Nephron (organoid): ENCODE data around the gene LRBA.
"Not testable (repeated sequence)": the region's sequence is repeated elsewhere in the genome, so short reads cannot be mapped to it uniquely, and the experiment has no call there.

Experiments used
- H3K27ac Mint-ChIP-seq, 3 experiments: 2 replicates each; pipeline ENCODE4 v1.8.0; 2020; ENCODE audit warnings: mixed read lengths in 3 of 3, mild to moderate bottlenecking in 2 of 3, moderate library complexity in 1 of 3
- H3K27me3 Mint-ChIP-seq: 2 replicates; pipeline ENCODE4 v1.8.0; 2021; ENCODE audit warnings: low read depth, mild to moderate bottlenecking, moderate library complexity, mixed read lengths
- H3K36me3 Mint-ChIP-seq: 2 replicates; pipeline ENCODE4 v1.8.0; 2020; ENCODE audit warnings: low read depth, mixed read lengths
- H3K4me1 Mint-ChIP-seq: 2 replicates; pipeline ENCODE4 v1.8.0; 2020; ENCODE audit warnings: mixed read lengths
- H3K4me3 Mint-ChIP-seq, 3 experiments: 2 replicates each; pipeline ENCODE4 v1.8.0; 2020; ENCODE audit warnings: mild to moderate bottlenecking in 3 of 3, mixed read lengths in 3 of 3, moderate library complexity in 2 of 3
- H3K9me3 Mint-ChIP-seq: 2 replicates; pipeline ENCODE4 v1.8.0; 2020; ENCODE audit warnings: mixed read lengths
- TF ChIP-seq, protein P1 (sequence below), 3 experiments: fragments of 200-600 bp; sonication (generic); IDR thresholded peaks; one replicate each; pipeline ENCODE4 v1.5.0; 2021; ENCODE audit warnings: antibody characterized with exemption in 3 of 3; ENCODE audit not compliant: unreplicated experiment in 3 of 3

The LRBA gene

DNA sequence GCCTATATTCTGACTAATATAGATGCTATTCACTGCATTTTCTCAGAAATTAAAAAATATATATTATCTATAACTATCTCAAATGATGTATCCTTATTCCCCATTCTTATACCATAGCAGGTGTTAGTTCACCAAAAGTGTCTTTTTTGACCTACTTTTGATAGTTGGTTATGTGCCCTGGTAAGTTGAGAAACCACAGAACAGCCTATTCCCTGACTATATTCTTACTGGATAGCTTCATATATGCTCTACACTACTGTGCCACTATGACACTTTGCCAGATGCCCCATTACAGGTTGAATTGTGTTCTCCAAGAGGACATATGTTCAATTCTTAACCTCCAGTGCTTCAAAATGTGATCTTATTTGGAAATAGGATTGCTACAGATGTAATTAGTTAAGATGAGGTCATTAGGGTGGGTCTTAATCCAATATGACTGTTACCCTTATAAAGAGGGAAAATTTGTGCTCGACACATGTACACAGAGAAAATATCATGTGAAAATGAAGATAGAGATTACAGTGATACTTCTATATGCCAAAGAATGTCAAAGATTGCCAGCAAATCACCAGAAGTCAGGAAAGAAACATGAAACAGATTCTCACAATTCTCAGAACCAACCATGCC is 76.1 kb downstream of the LRBA start:
- Mint-ChIP-seq H3K27ac (no peak overlapping the region), H3K4me3 (no peak overlapping the region), H3K27me3 (no peaks in the 10 kb centered on the region), H3K36me3 (no peaks in the 10 kb centered on the region), H3K9me3 (no peaks in the 10 kb centered on the region), H3K4me1 (peaks cover 5% of the 10 kb centered on the region)
- TF ChIP-seq, protein P1, sequence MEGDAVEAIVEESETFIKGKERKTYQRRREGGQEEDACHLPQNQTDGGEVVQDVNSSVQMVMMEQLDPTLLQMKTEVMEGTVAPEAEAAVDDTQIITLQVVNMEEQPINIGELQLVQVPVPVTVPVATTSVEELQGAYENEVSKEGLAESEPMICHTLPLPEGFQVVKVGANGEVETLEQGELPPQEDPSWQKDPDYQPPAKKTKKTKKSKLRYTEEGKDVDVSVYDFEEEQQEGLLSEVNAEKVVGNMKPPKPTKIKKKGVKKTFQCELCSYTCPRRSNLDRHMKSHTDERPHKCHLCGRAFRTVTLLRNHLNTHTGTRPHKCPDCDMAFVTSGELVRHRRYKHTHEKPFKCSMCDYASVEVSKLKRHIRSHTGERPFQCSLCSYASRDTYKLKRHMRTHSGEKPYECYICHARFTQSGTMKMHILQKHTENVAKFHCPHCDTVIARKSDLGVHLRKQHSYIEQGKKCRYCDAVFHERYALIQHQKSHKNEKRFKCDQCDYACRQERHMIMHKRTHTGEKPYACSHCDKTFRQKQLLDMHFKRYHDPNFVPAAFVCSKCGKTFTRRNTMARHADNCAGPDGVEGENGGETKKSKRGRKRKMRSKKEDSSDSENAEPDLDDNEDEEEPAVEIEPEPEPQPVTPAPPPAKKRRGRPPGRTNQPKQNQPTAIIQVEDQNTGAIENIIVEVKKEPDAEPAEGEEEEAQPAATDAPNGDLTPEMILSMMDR (IDR thresholded peaks at IDR 0.05; ENCODE audit: unreplicated experiment in 3 of 3) = no peak

DNA sequence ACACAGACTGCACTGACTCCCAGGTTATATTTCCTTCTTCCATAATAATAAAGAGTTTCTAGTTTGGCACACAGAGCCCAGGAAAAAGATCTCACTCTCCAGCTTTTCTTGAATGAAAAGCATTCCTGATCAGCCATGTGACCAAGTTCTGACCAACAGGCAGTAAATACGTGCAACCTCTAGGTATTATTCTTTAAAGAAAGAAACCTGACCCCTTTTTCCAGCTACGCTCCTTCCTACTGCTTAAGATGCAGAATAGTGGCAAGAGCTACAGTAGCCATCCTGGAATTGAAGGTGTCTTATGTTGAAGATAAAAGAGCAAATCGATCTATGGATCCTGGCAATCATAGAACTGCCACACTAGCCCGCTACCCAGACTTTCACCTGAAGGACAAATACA is 76.7 kb downstream of the LRBA start:
- TF ChIP-seq, protein P1 (IDR thresholded peaks at IDR 0.05; ENCODE audit: unreplicated experiment in 3 of 3) = no peak
- peaks cover 5% of the 10 kb centered on the region for H3K4me1 Mint-ChIP-seq
- H3K27me3 Mint-ChIP-seq = no peaks in the 10 kb centered on the region
- H3K9me3 Mint-ChIP-seq = no peaks in the 10 kb centered on the region
- peak overlapping the region in 1 of 3 experiments; percentile 54 for H3K27ac Mint-ChIP-seq
- H3K36me3 Mint-ChIP-seq = no peaks in the 10 kb centered on the region
- H3K4me3 Mint-ChIP-seq = no peak overlapping the region

DNA sequence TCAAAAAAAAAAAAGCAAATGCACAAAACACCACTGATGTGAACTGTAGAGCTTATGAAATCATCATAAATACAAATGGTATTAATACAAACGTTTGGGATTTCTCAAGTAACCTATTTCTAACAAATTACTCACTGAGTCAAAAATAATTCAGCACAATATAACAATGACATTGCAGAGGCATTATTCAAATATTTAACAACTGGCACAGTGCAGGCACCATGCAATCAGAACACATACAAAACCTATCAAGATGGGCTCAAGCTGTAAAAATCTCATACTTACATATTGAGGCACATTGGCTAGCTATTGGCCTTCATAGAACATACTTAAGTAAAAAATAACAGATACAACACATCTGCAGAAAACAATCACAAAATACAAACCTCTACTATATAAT is 81.1 kb downstream of the LRBA start:
- H3K9me3 Mint-ChIP-seq = no peaks in the 10 kb centered on the region
- H3K36me3 Mint-ChIP-seq = peaks cover under 1% of the 10 kb centered on the region
- H3K4me1 Mint-ChIP-seq = peaks cover 5% of the 10 kb centered on the region
- H3K27me3 Mint-ChIP-seq = no peaks in the 10 kb centered on the region
- H3K27ac Mint-ChIP-seq = no peak overlapping the region
- no peak overlapping the region for H3K4me3 Mint-ChIP-seq
- TF ChIP-seq, protein P1 (IDR thresholded peaks at IDR 0.05; ENCODE audit: unreplicated experiment in 3 of 3) = no peak

DNA sequence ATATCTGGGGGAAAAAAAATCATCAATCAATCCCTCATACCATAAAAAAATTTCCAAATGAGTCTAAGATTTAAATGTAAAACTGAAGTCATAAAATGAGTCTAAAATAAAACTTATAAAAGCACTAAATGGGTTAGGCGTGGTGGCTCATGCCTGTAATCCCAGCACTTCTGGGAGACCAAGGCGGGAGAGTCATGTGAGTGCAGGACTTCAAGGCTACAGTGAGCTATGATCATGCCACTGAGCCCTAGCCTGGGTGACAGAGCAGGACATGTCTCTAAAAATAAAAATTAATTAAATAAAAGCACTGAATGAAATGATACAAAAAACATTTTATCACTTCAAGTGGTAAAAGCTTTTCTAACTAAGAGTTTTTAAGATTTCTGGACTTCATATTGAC is 83.3 kb downstream of the LRBA start:
- Mint-ChIP-seq H3K36me3 (peaks cover 9% of the 10 kb centered on the region), H3K4me3 (no peak overlapping the region), H3K27ac (no peak overlapping the region), H3K27me3 (no peaks in the 10 kb centered on the region), H3K4me1 (no peaks in the 10 kb centered on the region), H3K9me3 (no peaks in the 10 kb centered on the region)
- TF ChIP-seq, protein P1 (IDR thresholded peaks at IDR 0.05; ENCODE audit: unreplicated experiment in 3 of 3) = no peak

DNA sequence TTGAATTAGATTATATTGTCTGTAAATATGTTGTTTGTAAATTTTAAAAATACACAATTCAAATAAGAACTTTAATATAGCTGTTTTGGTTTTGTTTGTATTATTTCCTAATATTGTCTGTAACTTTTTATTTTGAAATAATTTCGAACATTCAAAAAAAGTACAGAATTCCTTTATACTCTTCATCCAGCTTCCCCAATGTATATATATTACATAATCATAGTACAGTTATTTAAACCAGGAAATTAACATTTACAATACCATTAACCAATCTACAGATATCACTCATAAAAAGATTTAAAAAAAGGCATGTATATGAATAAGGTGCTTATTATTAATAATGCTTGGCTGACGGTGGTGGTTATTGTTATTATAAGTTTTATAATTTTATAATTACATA is 84.1 kb downstream of the LRBA start:
- H3K36me3 Mint-ChIP-seq = peaks cover 15% of the 10 kb centered on the region
- no peaks in the 10 kb centered on the region for H3K9me3 Mint-ChIP-seq
- TF ChIP-seq, protein P1 (IDR thresholded peaks at IDR 0.05; ENCODE audit: unreplicated experiment in 3 of 3) = no peak
- H3K27ac Mint-ChIP-seq = no peak overlapping the region
- no peaks in the 10 kb centered on the region for H3K4me1 Mint-ChIP-seq
- no peaks in the 10 kb centered on the region for H3K27me3 Mint-ChIP-seq
- H3K4me3 Mint-ChIP-seq = no peak overlapping the region

DNA sequence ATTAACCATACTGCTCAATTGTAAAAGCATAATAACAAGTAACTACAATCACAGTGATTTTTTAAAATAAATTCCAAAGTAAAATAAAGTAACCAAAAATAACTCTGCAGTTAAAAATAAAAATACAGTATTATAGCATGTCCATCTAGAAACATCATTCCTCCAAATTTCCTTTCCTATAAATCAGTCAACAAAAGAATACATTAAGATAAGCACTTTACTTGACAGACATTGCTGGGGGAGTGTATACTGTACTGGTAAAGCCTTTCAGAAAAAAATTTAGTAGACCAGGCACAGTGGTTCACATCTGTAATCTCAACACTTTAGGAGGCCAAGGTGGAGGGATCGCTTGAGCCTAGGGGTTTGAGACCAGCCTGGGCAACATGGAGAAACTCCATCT is 91.1 kb downstream of the LRBA start:
- H3K4me1 Mint-ChIP-seq = no peaks in the 10 kb centered on the region
- TF ChIP-seq, protein P1 (IDR thresholded peaks at IDR 0.05; ENCODE audit: unreplicated experiment in 3 of 3) = no peak
- peaks cover 29% of the 10 kb centered on the region for H3K36me3 Mint-ChIP-seq
- no peak overlapping the region for H3K4me3 Mint-ChIP-seq
- no peaks in the 10 kb centered on the region for H3K27me3 Mint-ChIP-seq
- H3K27ac Mint-ChIP-seq = peak overlapping the region in 1 of 3 experiments; percentile 62
- no peaks in the 10 kb centered on the region for H3K9me3 Mint-ChIP-seq

DNA sequence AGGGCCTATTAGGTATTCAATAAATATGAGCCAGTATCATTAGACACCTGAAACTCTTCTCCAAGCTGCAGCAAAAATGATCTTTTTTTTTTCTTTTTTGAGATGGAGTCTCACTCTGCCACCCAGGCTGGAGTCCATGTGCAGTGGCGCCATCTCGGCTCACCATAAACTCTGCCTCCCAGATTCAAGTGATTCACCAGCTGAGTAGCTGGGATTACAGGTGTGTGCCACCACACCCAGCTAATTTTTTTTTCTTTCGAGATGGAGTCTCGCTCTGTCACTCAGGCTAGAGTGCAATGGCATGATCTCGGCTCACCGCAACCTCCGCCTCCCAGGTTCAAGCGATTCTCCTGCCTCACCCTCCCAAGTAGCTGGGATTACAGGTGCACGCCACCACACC is 93.6 kb downstream of the LRBA start:
- not testable (repeated sequence) for H3K4me1 Mint-ChIP-seq, H3K27me3 Mint-ChIP-seq, H3K27ac Mint-ChIP-seq, H3K4me3 Mint-ChIP-seq, H3K9me3 Mint-ChIP-seq
- H3K36me3 Mint-ChIP-seq = peaks cover 29% of the 10 kb centered on the region

DNA sequence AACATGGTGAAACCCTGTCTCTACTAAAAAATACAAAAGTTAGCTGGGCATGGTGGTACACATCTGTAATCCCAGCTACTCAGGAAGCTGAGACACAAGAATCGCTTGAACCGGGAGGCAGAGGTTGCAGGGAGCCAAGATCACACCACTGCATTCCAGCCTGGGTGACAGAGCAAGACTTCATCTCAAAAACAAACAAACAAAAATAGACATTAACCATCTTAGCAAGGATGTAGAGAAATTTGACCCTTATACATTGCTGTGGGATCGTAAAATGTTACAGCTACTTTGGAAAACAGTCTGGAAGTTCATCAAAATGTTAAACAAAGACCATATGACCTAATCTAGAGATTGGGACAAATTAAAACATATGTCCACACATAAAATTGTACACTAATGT is 96.5 kb downstream of the LRBA start:
- peaks cover 28% of the 10 kb centered on the region for H3K36me3 Mint-ChIP-seq
- H3K27ac Mint-ChIP-seq, H3K4me3 Mint-ChIP-seq, H3K4me1 Mint-ChIP-seq, H3K27me3 Mint-ChIP-seq, H3K9me3 Mint-ChIP-seq: not testable (repeated sequence)
